HG02610 (cell line): ENCODE results near the gene ZCCHC18.

ENCODE experiments used
- ATAC-seq: cut with Tn5 transposase; IDR thresholded peaks from one replicate; pipeline ENCODE4 v1.9.1; 2021; ENCODE audit warnings: mild to moderate bottlenecking, moderate library complexity; ENCODE audit not compliant: unreplicated experiment

Gene ZCCHC18

DNA sequence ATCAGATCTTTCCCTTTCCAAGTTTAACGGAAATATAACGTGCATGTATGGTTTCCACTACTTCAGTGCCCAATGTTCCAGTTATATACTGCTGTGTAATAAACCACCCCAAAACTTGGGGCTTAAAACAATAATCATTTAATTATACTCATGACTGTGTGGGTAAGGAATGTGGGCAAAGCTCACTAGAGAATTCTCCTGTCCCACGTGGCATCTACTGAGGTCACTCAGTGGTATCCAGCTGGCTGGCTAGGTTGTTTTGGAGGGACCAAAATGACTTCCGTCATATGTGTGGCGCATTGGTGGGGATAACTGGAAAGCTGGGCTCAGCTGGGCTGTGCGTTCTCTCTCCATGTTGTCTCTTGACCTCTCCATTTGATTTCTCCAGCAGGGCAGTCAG is 18.5 kb downstream of the ZCCHC18 start:
- no peak for ATAC-seq

DNA sequence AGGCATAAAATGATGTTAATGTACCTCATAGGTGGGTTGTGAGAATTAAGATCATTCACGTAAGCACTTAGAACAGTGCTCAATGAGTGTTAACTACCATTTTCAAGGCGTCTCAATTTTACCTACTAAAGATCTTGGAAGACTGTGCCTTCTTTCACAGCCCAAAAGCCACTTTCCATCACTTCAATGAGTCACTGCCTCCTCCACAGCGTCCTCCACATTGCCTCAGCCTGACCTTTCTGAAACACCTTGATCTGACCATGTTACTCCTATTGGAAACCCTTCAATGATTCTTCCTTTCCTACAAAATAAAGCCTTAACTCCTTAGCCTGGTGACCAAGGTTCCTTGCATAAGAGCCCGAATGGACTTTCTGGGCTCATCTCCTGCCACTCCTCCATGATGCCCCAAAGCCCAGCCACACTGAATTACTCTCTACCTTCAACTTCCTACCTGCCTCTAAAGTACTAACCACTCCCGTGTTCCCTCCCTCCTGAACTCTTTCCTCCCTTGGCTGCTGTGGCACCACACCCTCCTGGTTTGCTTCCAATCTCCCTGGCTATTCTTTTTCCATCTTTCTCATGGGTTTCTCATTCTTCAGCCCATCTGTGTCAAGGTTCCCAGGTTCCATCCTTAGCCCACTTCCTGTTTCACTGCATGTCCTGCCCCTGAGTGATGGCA is 22.4 kb downstream of the ZCCHC18 start:
- ATAC-seq = no peak

DNA sequence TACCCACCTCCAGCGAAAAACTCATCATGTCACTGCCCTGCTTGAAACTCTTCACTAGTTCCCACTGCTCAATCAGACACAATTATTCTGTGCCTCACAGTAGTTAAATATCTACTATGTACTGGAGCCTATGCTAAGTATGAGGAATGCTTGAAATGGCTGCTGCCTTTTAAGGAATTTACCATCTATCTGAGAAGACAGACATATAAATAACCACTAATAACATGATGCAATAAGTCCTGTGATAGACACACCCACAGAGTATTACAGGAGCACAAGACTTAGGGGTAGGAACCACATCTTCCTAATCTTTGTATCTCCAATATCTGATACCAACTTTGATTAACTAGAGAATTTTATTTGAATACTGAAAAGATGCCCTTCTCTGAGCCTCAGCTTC is 23.4 kb downstream of the ZCCHC18 start:
- ATAC-seq = no peak

DNA sequence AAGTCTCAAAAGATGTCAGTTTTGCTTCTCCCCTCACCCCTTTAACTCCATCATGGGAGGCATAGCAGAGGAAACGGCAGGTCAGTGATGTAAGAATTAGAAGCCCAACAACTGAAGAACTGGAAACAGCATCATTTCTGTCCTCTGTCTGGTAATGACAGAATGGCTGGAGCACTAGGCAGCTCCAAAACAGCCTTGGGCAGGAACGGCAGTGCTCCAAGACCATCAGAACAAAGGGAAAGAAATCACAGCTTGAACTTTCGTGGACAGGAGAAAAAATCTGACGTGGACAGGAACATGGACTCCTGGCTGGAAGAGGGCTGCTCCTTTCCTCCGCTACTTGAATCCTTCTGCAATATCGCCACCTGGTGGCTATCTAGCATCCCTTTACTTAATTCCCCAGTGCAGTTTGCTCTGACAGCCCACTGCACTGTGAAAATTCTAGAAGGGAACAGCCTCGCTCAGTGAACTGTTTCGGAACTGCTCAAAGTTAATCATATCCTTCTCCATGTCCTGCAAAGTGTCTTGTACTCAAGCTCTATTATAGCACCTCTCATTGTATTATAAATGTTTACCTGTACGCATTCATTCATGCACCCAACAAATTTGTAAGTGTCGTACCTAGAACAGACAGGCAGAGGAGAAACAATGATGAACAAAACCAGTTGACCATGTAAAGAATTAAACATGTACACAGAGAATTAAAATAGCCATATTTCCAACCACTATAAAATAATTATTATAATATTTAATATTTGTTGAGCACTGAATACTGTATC is 24.1 kb downstream of the ZCCHC18 start:
- ATAC-seq = peak; percentile 80

DNA sequence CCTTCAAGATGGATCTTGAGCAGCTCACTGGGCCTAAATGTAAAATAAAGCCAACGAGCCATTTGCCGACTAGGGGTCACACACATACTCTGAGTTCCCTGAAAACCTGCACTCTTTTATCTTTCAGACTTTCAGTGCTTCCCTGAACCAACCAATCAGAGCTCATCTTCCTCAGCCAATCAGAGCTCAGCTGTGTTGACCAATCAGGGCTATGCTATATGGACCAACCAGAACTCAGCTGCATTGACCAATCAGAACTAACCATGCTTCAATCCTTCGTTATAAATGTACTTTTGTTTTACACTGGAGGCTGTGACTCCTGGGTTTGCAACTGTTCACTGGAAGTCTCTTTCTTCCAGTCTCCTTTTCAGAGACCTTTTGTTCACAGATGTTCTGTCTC is 25.2 kb downstream of the ZCCHC18 start:
- no peak for ATAC-seq

DNA sequence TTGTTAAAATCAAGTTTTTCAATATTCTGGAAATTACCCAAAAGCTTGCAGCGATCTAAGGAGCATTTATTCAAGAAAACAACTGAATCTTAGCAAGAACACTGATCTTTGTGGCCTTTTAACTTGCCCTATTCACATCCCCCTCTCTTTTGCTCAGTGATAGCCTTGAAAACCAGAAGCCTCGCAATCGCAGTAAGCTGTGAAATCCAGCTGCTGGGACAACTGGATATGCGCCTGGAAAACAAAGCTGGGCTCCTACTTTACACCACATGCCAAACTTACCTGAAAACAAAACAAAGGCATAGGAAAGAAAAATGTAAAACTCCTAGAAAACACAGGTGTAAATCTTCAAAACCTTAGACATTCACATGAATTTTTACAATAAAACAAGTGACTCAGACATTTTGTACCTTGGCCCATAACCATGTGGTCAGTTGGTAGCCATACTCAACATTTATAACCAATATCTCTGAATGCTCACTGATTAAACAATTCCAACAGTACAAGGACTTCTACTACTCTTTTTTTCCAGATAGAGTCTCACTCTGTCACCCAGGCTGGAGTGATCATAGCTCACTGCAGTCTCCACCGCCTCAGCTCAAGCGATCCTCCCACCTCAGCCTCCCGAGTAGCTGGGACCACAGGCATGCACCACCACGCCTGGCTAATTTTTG is 28.9 kb downstream of the ZCCHC18 start:
- ATAC-seq = no peak

DNA sequence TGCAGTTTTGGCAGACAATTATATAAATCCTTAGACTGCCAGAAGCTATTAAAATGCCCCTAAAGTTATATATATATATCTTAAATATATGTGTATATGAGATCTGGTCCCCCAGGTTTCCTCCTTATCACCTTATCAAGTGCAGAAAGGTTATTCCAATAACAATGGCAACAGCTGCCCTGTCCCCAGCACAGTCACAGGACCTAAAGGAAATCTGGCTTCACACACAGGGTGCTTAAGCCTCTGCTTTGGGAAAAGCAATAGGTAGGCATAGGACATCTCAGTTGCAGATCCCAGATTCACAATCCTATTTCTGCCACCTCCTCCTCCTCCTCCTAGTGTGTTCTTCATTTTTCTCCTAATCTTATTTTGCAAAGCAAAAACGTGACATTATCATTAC is 38.7 kb downstream of the ZCCHC18 start:
- no peak for ATAC-seq

DNA sequence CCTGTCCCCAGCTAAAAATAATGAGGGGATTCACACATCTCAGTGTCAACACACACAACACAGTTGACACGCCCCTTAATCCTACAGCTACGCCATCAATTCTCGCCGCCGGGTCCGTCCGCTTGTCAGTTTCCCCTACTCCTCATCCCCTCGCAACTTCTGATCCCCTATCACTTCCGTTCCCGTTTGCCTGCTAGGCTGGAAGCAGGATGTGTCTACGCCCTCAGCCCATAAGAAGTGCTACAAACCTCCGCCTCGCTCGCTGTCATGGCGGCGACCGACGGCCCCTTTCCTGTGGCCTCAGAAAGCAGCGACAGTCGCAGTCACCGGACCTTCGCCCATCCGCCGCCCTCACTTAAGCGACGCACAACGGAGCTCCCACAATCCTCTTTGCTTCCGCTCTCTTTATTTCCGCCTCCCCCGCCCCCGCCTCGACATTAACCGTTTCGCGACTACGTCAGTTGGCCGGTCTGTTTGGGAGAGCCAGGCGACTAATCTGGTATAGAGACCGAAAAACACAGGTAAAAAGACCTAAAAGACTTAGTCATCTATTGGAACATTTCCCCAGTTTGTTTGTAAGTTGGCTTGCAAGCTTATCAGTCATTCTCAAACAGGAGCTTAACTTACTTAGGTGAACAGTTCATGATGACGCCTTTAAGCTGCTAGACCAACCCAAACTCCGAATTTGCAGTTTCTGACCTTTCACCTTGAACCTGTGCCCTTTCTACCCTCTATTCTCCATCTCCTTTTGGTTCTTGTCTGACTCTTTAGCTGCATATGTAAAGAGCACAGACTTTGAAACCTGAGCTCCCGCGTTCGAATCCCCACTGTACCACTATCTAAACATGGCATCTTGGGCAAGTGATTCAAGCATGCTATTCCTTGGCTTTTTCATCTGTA is 44.6 kb downstream of the ZCCHC18 start, which contains the start of gene SLC25A53:
Gene SLC25A53 (minus strand): TSS at position 380 of the 900 bp plus-strand sequence. CDS start 51,752 bp downstream, outside the sequence.
- peak; percentile 94 for ATAC-seq
